Right lobe of liver (tissue), 6 donors: ENCODE data around the gene DMP1. TPM values are rescaled to one million over a fixed set of nuclear protein-coding genes. Genes with fewer than 3 reads are reported as not detected.

Experiments
- ATAC-seq, 4 donors: fragments of 200-7000 bp; cut with Tn5 transposase; one replicate each; pipeline ENCODE4 v1.9.1; 2020; ENCODE audit warnings: mild to moderate bottlenecking in 4 of 4, moderate library complexity in 4 of 4
- DNase-seq, 3 donors: peaks; one replicate each; pipeline ENCODE4 v3.0.0-alpha.2; 2020
- H3K27ac ChIP-seq, 3 donors: fragments of 200-600 bp; one replicate each; pipeline ENCODE4 v1.8.0; 2022
- H3K27me3 ChIP-seq, 2 donors: fragments of 200-600 bp; one replicate each; pipeline ENCODE4 v1.8.0; 2022
- H3K36me3 ChIP-seq, 4 donors: fragments of 200-600 bp; sonication (generic) in 1 of 4; one replicate each; pipeline versions ENCODE4 v1.5.1 to v1.8.0; 2017 to 2022; ENCODE audit warnings: control low read depth in 1 of 4
- H3K4me1 ChIP-seq, 4 donors: fragments of 200-600 bp; sonication (generic) in 1 of 4; one replicate each; pipeline versions ENCODE4 v1.5.1 to v1.8.0; 2017 to 2022; ENCODE audit warnings: control low read depth in 1 of 4
- H3K4me3 ChIP-seq, 3 donors: fragments of 200-600 bp; one replicate each; pipeline ENCODE4 v1.8.0; 2022
- H3K9me3 ChIP-seq, 4 donors: fragments of 200-600 bp; sonication (generic) in 1 of 4; one replicate each; pipeline versions ENCODE4 v1.5.1 to v1.8.0; 2017 to 2022; ENCODE audit warnings: control low read depth in 1 of 4
- POLR2A ChIP-seq: fragments of 450-650 bp; IDR thresholded peaks from one replicate; pipeline ENCODE4 v1.6.1; 2017; ENCODE audit warnings: antibody characterized with exemption, mild to moderate bottlenecking
- WGBS: methylation state at CpG from one replicate; pipeline ENCODE4 v1.1.6; 2018; ENCODE audit warnings: low coverage, low lambda C conversion rate; ENCODE audit not compliant: insufficient coverage; ENCODE audit errors: missing lambda C conversion rate; 5-methylcytosine and 5-hydroxymethylcytosine counted together
- intact Hi-C, 2 donors: fragments of 100-400 bp; cut with DNase I; formaldehyde crosslinking; loops; one replicate each; pipeline versions ENCODE4 v1.11.2 to v1.14.1; 2022
- total RNA-seq, 6 experiments: library from RNA; depleted of rRNA in 2 of 6; stranded (reverse); fragments of >200 nt in 2 of 6; fragmentation: NEBNext Ultra II Directional in 3 of 6; extraction: Animal tissue kit (Norgen Biotek cat#: 25700) in 3 of 6; gene quantifications; one replicate each; pipeline versions ENCODE4 v1.1.0 to v1.2.4, GENCODE V29; 2016 to 2023
- TF ChIP-seq, protein P1 (sequence below), 4 donors: fragments of 200-600 bp in 3 of 4; fragments of 450-650 bp in 1 of 4; IDR thresholded peaks; one replicate each; pipeline versions ENCODE4 v1.5.1 to v1.8.0; 2016 to 2022; ENCODE audit warnings: antibody characterized with exemption in 4 of 4, mild to moderate bottlenecking in 2 of 4
- donor health status: DM: no; HTN: yes; CAD: no.
- donor health status: DM: no; HTN: no; CAD: no.
- donor health status: DM: no; HTN: no; CAD: no.
- donor health status: DM: no; HTN: yes; CAD: no.
- donor health status: DM: no; HTN: yes; CAD: no.

DMP1 gene
- total RNA-seq, 6 experiments from 2014 or later = not detected

DNA sequence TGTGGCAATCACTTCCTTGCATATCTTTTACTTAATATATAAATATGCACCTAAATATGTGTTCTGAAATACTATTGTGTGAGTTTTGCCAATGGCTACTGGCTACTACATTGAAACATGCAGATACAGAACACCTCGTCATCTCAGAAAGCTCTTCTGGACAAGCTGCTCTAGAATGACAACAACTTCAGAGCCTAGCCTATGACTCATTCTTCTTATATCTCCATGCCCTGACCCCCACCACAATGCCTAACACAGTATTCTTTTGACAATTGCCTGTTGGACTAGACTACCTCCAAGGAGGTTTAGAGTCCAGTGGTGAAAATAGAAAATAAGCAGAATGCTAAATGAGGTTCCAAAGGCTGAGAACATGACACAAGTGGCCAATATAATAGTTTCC lies 17.6 kb upstream of the DMP1 start:
- no peak for ATAC-seq
- no peaks in the 10 kb centered on the region for H3K36me3 ChIP-seq
- 92% methylated on average over 1 of the region's 1 CpG for WGBS
- intact Hi-C loops = no loop called here
- no peaks in the 10 kb centered on the region for H3K4me1 ChIP-seq
- H3K9me3 ChIP-seq = no peaks in the 10 kb centered on the region
- TF ChIP-seq POLR2A = no peak
- TF ChIP-seq, protein P1, sequence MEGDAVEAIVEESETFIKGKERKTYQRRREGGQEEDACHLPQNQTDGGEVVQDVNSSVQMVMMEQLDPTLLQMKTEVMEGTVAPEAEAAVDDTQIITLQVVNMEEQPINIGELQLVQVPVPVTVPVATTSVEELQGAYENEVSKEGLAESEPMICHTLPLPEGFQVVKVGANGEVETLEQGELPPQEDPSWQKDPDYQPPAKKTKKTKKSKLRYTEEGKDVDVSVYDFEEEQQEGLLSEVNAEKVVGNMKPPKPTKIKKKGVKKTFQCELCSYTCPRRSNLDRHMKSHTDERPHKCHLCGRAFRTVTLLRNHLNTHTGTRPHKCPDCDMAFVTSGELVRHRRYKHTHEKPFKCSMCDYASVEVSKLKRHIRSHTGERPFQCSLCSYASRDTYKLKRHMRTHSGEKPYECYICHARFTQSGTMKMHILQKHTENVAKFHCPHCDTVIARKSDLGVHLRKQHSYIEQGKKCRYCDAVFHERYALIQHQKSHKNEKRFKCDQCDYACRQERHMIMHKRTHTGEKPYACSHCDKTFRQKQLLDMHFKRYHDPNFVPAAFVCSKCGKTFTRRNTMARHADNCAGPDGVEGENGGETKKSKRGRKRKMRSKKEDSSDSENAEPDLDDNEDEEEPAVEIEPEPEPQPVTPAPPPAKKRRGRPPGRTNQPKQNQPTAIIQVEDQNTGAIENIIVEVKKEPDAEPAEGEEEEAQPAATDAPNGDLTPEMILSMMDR (IDR thresholded peaks at IDR 0.05) = no peak
- no peak for DNase-seq
- H3K4me3 ChIP-seq = no peak overlapping the region
- H3K27me3 ChIP-seq = no peaks in the 10 kb centered on the region
- H3K27ac ChIP-seq = no peak overlapping the region

- no peak for TF ChIP-seq POLR2A
- TF ChIP-seq, protein P1 (IDR thresholded peaks at IDR 0.05) = no peak
- Histone ChIP-seq H3K9me3 (no peaks in the 10 kb centered on the region), H3K4me1 (no peaks in the 10 kb centered on the region), H3K4me3 (no peak overlapping the region), H3K27ac (no peak overlapping the region), H3K27me3 (no peaks in the 10 kb centered on the region), H3K36me3 (no peaks in the 10 kb centered on the region)
- 37% methylated on average over 2 of the region's 2 CpGs for WGBS
- DNase-seq (no peak), ATAC-seq (no peak)
- intact Hi-C loops = no loop called here
These were observed 16.8 kb upstream of the DMP1 start for GRCh38 chr4:87633243-87633642.

DNA sequence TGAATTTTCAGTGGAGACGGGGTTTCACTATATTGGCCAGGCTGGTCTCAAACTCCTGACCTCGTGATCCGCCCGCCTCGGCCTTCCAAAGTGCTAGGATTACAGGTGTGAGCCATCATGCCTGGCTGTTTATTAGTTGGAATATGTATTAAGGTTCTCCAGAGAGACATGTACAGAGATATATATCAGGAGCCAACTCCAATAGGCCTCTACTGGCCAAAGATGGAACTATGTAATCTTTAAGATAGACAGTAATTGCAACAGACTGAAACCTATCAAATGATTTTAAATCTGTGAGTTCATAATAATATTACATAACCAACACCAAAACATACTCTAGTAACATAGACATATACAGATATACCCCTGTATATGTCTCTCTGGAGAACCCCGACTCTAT lies 5.8 kb upstream of the DMP1 start:
- TF ChIP-seq POLR2A = no peak
- TF ChIP-seq, protein P1 (IDR thresholded peaks at IDR 0.05) = no peak
- Histone ChIP-seq H3K9me3 (no peaks in the 10 kb centered on the region), H3K4me1 (no peaks in the 10 kb centered on the region), H3K36me3 (no peaks in the 10 kb centered on the region), H3K27me3 (no peaks in the 10 kb centered on the region), H3K27ac (no peak overlapping the region), H3K4me3 (no peak overlapping the region)
- intact Hi-C loops = no loop called here
- WGBS = 94% methylated on average over 3 of the region's 6 CpGs
- ATAC-seq (no peak), DNase-seq (no peak)

- WGBS = 60% methylated on average over 2 of the region's 2 CpGs
- TF ChIP-seq POLR2A = no peak
- TF ChIP-seq, protein P1 (IDR thresholded peaks at IDR 0.05) = no peak
- intact Hi-C loops = no loop called here
- no peak overlapping the region for H3K4me3 ChIP-seq
- no peaks in the 10 kb centered on the region for H3K4me1 ChIP-seq
- DNase-seq = no peak
- H3K36me3 ChIP-seq = no peaks in the 10 kb centered on the region
- H3K27ac ChIP-seq = no peak overlapping the region
- H3K27me3 ChIP-seq = no peaks in the 10 kb centered on the region
- no peak for ATAC-seq
- no peaks in the 10 kb centered on the region for H3K9me3 ChIP-seq
These were observed 858 bp downstream of the DMP1 start for GRCh38 chr4:87650938-87651337.

- Histone ChIP-seq H3K4me1 (no peaks in the 10 kb centered on the region), H3K9me3 (no peaks in the 10 kb centered on the region), H3K4me3 (no peak overlapping the region), H3K27ac (no peak overlapping the region), H3K27me3 (no peaks in the 10 kb centered on the region), H3K36me3 (no peaks in the 10 kb centered on the region)
- TF ChIP-seq POLR2A = no peak
- TF ChIP-seq, protein P1 (IDR thresholded peaks at IDR 0.05) = no peak
- intact Hi-C loops = no loop called here
- 77% methylated on average over 3 of the region's 3 CpGs for whole genome bisulfite sequencing
- no peak for ATAC-seq
- DNase-seq = no peak
These were observed 1.9 kb downstream of the DMP1 start for GRCh38 chr4:87651941-87652340.
